Measurements from ENCODE around the gene POMT2. TPM values are rescaled to one million over a fixed set of nuclear protein-coding genes. Genes with fewer than 3 reads are reported as not detected.
"Not testable (repeated sequence)": the region's sequence is repeated elsewhere in the genome, so short reads cannot be mapped to it uniquely, and the experiment has no call there.

POMT2 gene
- total RNA-seq, 3 donors from 2014 or later = 16.8 to 30.3 (median 25.2) TPM

GRCh38 chr14:77338302-77338701 is 17.6 kb upstream of the POMT2 start:
- Histone ChIP-seq H3K4me3 (no peak overlapping the region), H3K4me1 (no peaks in the 10 kb centered on the region), H3K36me3 (no peaks in the 10 kb centered on the region), H3K27ac (no peak overlapping the region), H3K27me3 (no peaks in the 10 kb centered on the region), H3K9me3 (no peaks in the 10 kb centered on the region)
- DNase-seq (ENCODE audit: low spot score in 2 of 2) = no peak
- intact Hi-C loops (cut with DNase I; ENCODE audit: low total_unique reads) = no loop called here
- TF ChIP-seq CTCF (IDR thresholded peaks at IDR 0.05) (no peak), POLR2AphosphoS5 (IDR thresholded peaks at IDR 0.05) (no peak), POLR2A (IDR thresholded peaks at IDR 0.05) (no peak)

GRCh38 chr14:77337880-77338279 is 17.2 kb upstream of the POMT2 start:
- H3K36me3 ChIP-seq = no peaks in the 10 kb centered on the region
- H3K27ac ChIP-seq = no peak overlapping the region
- no peak for TF ChIP-seq POLR2A (IDR thresholded peaks at IDR 0.05)
- no peak for TF ChIP-seq POLR2AphosphoS5 (IDR thresholded peaks at IDR 0.05)
- no peak for TF ChIP-seq CTCF (IDR thresholded peaks at IDR 0.05)
- no peaks in the 10 kb centered on the region for H3K4me1 ChIP-seq
- no peaks in the 10 kb centered on the region for H3K27me3 ChIP-seq
- no peak overlapping the region for H3K4me3 ChIP-seq
- intact Hi-C loops (cut with DNase I; ENCODE audit: low total_unique reads) = no loop called here
- no peaks in the 10 kb centered on the region for H3K9me3 ChIP-seq
- DNase-seq (ENCODE audit: low spot score in 2 of 2) = no peak

GRCh38 chr14:77337255-77337654 is 16.6 kb upstream of the POMT2 start:
- H3K36me3 ChIP-seq; H3K27ac ChIP-seq; H3K4me1 ChIP-seq; H3K27me3 ChIP-seq; intact Hi-C loops (cut with DNase I; ENCODE audit: low total_unique reads); H3K9me3 ChIP-seq; H3K4me3 ChIP-seq; DNase-seq (ENCODE audit: low spot score in 2 of 2): not testable (repeated sequence)

GRCh38 chr14:77335576-77335975 is 14.9 kb upstream of the POMT2 start:
- no peaks in the 10 kb centered on the region for H3K4me1 ChIP-seq
- TF ChIP-seq POLR2AphosphoS5 (IDR thresholded peaks at IDR 0.05) = no peak
- no peak for TF ChIP-seq POLR2A (IDR thresholded peaks at IDR 0.05)
- no peak for TF ChIP-seq CTCF (IDR thresholded peaks at IDR 0.05)
- no peaks in the 10 kb centered on the region for H3K36me3 ChIP-seq
- H3K27me3 ChIP-seq = no peaks in the 10 kb centered on the region
- intact Hi-C loops (cut with DNase I; ENCODE audit: low total_unique reads) = no loop called here
- no peak overlapping the region for H3K27ac ChIP-seq
- no peak overlapping the region for H3K4me3 ChIP-seq
- H3K9me3 ChIP-seq = no peaks in the 10 kb centered on the region
- DNase-seq (ENCODE audit: low spot score in 2 of 2) = no peak

GRCh38 chr14:77329872-77330271 is 9.2 kb upstream of the POMT2 start:
- intact Hi-C loops (cut with DNase I; ENCODE audit: low total_unique reads) = loop anchor here (5.0 kb wide), 1 partner anchor 33 kb away; no protein-coding TSS in a partner anchor
- DNase-seq (ENCODE audit: low spot score in 2 of 2) = no peak
- TF ChIP-seq CTCF (IDR thresholded peaks at IDR 0.05) (no peak), POLR2AphosphoS5 (IDR thresholded peaks at IDR 0.05) (no peak), POLR2A (IDR thresholded peaks at IDR 0.05) (no peak)
- H3K4me3 ChIP-seq = no peak overlapping the region
- H3K4me1 ChIP-seq = no peaks in the 10 kb centered on the region
- no peaks in the 10 kb centered on the region for H3K9me3 ChIP-seq
- no peaks in the 10 kb centered on the region for H3K27me3 ChIP-seq
- no peaks in the 10 kb centered on the region for H3K36me3 ChIP-seq
- H3K27ac ChIP-seq = no peak overlapping the region

- TF ChIP-seq CTCF (IDR thresholded peaks at IDR 0.05) (no peak), POLR2AphosphoS5 (IDR thresholded peaks at IDR 0.05) (no peak), POLR2A (IDR thresholded peaks at IDR 0.05) (no peak)
- Histone ChIP-seq H3K36me3 (no peaks in the 10 kb centered on the region), H3K4me1 (peaks cover 0 to 2% of the 10 kb centered on the region in 2 donors), H3K27ac (no peak overlapping the region), H3K9me3 (no peaks in the 10 kb centered on the region), H3K27me3 (no peaks in the 10 kb centered on the region), H3K4me3 (no peak overlapping the region)
- intact Hi-C loops (cut with DNase I; ENCODE audit: low total_unique reads) = no loop called here
- no peak for DNase-seq (ENCODE audit: low spot score in 2 of 2)
These were observed 6.4 kb upstream of the POMT2 start for GRCh38 chr14:77327111-77327510.
